A549 (cell line): ENCODE data around the gene HS6ST2. TPM values are rescaled to one million over a fixed set of nuclear protein-coding genes. Genes with fewer than 3 reads are reported as not detected.

Experiments
- ATAC-seq, 2 experiments: fragments of 200-7000 bp in 1 of 2; fragments of >200 bp in 1 of 2; cut with Nextera tagmentation in 1 of 2; cut with Tn5 transposase in 1 of 2; 3 replicates each; pipeline versions ENCODE4 v1.8.0 to v1.9.1; 2018 to 2020; ENCODE audit warnings: mild to moderate bottlenecking in 1 of 2, moderate library complexity in 1 of 2
- CTCF ChIA-PET: fragments of 300-600 bp; sonication (Branson Sonifier 250); formaldehyde crosslinking; extraction: SDS; loops from one replicate; lab custom pipeline; 2021; ENCODE audit warnings: antibody characterized with exemption, inconsistent platforms; lab: Yijun Ruan, JAX
- POLR2A ChIA-PET: fragments of 350-600 bp; formaldehyde crosslinking; extraction: SDS; loops from one replicate; lab custom pipeline; 2021; ENCODE audit warnings: antibody characterized with exemption, inconsistent platforms; lab: Yijun Ruan, JAX
- DNase-seq, 2 experiments: peaks; one replicate each; pipeline versions ENCODE4 v3.0.0 to v3.0.0-alpha.2; 2011 to 2016; ENCODE audit warnings: low read depth in 1 of 2, low spot score in 1 of 2
- FAIRE-seq: peaks from 2 replicates; lab custom pipeline; 2011; peaks lifted over from hg19 to GRCh38; lab: Jason Lieb, UNC
- H3K27ac ChIP-seq, 2 experiments: fragments of >200 bp; sonication (Bioruptor Twin); formaldehyde crosslinking; 3 replicates each; pipeline ENCODE4 v1.5.1; 2016 to 2017
- H3K4me1 ChIP-seq: fragments of >200 bp; sonication (Bioruptor Twin); formaldehyde crosslinking; 3 replicates; pipeline ENCODE4 v1.6.1; 2016
- H3K4me2 ChIP-seq: fragments of >200 bp; sonication (Bioruptor Twin); formaldehyde crosslinking; 3 replicates; pipeline ENCODE4 v1.6.1; 2016
- H3K4me3 ChIP-seq: fragments of >200 bp; sonication (Bioruptor Twin); formaldehyde crosslinking; 3 replicates; pipeline ENCODE4 v1.5.1; 2016
- H3K9me3 ChIP-seq: fragments of >200 bp; sonication (Bioruptor Twin); formaldehyde crosslinking; 3 replicates; pipeline ENCODE4 v1.6.1; 2016
- ATOH8 ChIP-seq: fragments of 250-450 bp; sonication (Bioruptor Pico); IDR thresholded peaks from 2 replicates; pipeline ENCODE4 v1.5.0; 2020; ENCODE audit warnings: low read depth, mild to moderate bottlenecking, moderate library complexity
- BCL3 ChIP-seq: fragments of >200 bp; sonication (Bioruptor Twin); formaldehyde crosslinking; IDR thresholded peaks from 3 replicates; pipeline ENCODE4 v1.6.1; 2016
- CHD2 ChIP-seq: fragments of 150-350 bp; IDR thresholded peaks from 2 replicates; pipeline ENCODE4 v1.6.1; 2014; ENCODE audit warnings: low read length; ENCODE audit not compliant: partially characterized antibody
- CTCF ChIP-seq: fragments of >200 bp; sonication (Bioruptor Twin); formaldehyde crosslinking; IDR thresholded peaks from 3 replicates; pipeline ENCODE4 v1.5.1; 2016
- E2F6 ChIP-seq: IDR thresholded peaks from 2 replicates; pipeline ENCODE4 v1.6.1; 2012; ENCODE audit warnings: low read depth, borderline replicate concordance
- EHF ChIP-seq: fragments of 250-450 bp; sonication (Bioruptor Pico); IDR thresholded peaks from 2 replicates; pipeline ENCODE4 v1.5.0; 2020; ENCODE audit warnings: mild to moderate bottlenecking
- ELK1 ChIP-seq: fragments of 150-350 bp; IDR thresholded peaks from 2 replicates; pipeline ENCODE4 v1.6.1; 2014; ENCODE audit warnings: low read depth, mild to moderate bottlenecking, low read length
- EP300 ChIP-seq, 2 experiments: fragments of >200 bp; sonication (Bioruptor Twin); formaldehyde crosslinking; IDR thresholded peaks; 2 replicates in 1 of 2; 3 replicates in 1 of 2; pipeline ENCODE4 v1.6.1; 2016 to 2017
- ESRRA ChIP-seq: fragments of 150-350 bp; IDR thresholded peaks from 2 replicates; pipeline ENCODE4 v1.6.1; 2014; ENCODE audit warnings: mild to moderate bottlenecking, low read length, borderline replicate concordance
- FOSB ChIP-seq: fragments of 250-450 bp; sonication (Bioruptor Pico); IDR thresholded peaks from 2 replicates; pipeline ENCODE4 v1.5.0; 2020; ENCODE audit warnings: mild to moderate bottlenecking, moderate library complexity
- FOSL2 ChIP-seq, 2 experiments: fragments of 450-650 bp in 1 of 2; fragments of >200 bp in 1 of 2; sonication (Bioruptor Twin) in 1 of 2; formaldehyde crosslinking; IDR thresholded peaks; 2 replicates each; pipeline versions ENCODE4 v1.5.0 to v1.6.1; 2016 to 2020; ENCODE audit warnings: mild to moderate bottlenecking in 1 of 2, moderate library complexity in 1 of 2
- GATA3 ChIP-seq: IDR thresholded peaks from 2 replicates; pipeline ENCODE4 v1.6.1; 2012; ENCODE audit warnings: borderline replicate concordance
- HEYL ChIP-seq: fragments of 250-450 bp; sonication (Bioruptor Pico); IDR thresholded peaks from 2 replicates; pipeline ENCODE4 v1.8.0; 2021; ENCODE audit warnings: mild to moderate bottlenecking, moderate library complexity
- HMGXB4 ChIP-seq: fragments of 250-450 bp; sonication (Bioruptor Pico); IDR thresholded peaks from 2 replicates; pipeline ENCODE4 v1.5.0; 2021; ENCODE audit warnings: mild to moderate bottlenecking, moderate library complexity, borderline replicate concordance
- HOXA7 ChIP-seq: fragments of 250-450 bp; sonication (Bioruptor Pico); IDR thresholded peaks from 2 replicates; pipeline ENCODE4 v1.5.0; 2020; ENCODE audit warnings: mild to moderate bottlenecking, moderate library complexity
- HOXB13 ChIP-seq: fragments of 250-450 bp; sonication (Bioruptor Pico); IDR thresholded peaks from 2 replicates; pipeline ENCODE4 v1.5.0; 2020; ENCODE audit warnings: low read depth, mild to moderate bottlenecking, moderate library complexity
- HOXB5 ChIP-seq: fragments of 250-450 bp; sonication (Bioruptor Pico); IDR thresholded peaks from 2 replicates; pipeline ENCODE4 v1.5.0; 2020; ENCODE audit warnings: mild to moderate bottlenecking, moderate library complexity
- KDM5A ChIP-seq: fragments of 200-600 bp; sonication (generic); IDR thresholded peaks from 2 replicates; pipeline ENCODE4 v1.6.1; 2016; ENCODE audit warnings: antibody characterized with exemption, mild to moderate bottlenecking
- MAFK ChIP-seq: fragments of 450-650 bp; IDR thresholded peaks from 2 replicates; pipeline ENCODE4 v1.6.1; 2014; ENCODE audit not compliant: partially characterized antibody
- MAX ChIP-seq: IDR thresholded peaks from 2 replicates; pipeline ENCODE4 v1.6.1; 2012
- MYC ChIP-seq: IDR thresholded peaks from 2 replicates; pipeline ENCODE4 v1.6.1; 2012; ENCODE audit warnings: mild to moderate bottlenecking, inconsistent platforms, low read length, improper control_type of control experiment, borderline replicate concordance
- NFE2L2 ChIP-seq: fragments of 150-350 bp; conservative IDR thresholded peaks from 2 replicates; pipeline ENCODE4 v1.6.1; 2014; ENCODE audit warnings: low read length
- NPAS2 ChIP-seq: fragments of 250-450 bp; sonication (Bioruptor Pico); IDR thresholded peaks from 2 replicates; pipeline ENCODE4 v1.8.0; 2022; ENCODE audit warnings: mild to moderate bottlenecking, moderate library complexity, borderline replicate concordance
- POLR2A ChIP-seq: IDR thresholded peaks from 2 replicates; pipeline ENCODE4 v1.6.1; 2012; ENCODE audit warnings: mild to moderate bottlenecking, low read length
- POLR2AphosphoS2 ChIP-seq: conservative IDR thresholded peaks from 2 replicates; pipeline ENCODE4 v1.6.1; 2012; ENCODE audit warnings: low read length, improper control_type of control experiment, inconsistent platforms
- RAD21 ChIP-seq, 2 experiments: fragments of >200 bp in 1 of 2; sonication (Bioruptor Twin) in 1 of 2; formaldehyde crosslinking in 1 of 2; IDR thresholded peaks in 1 of 2; conservative IDR thresholded peaks in 1 of 2; 2 replicates in 1 of 2; 3 replicates in 1 of 2; pipeline ENCODE4 v1.6.1; 2012 to 2018; ENCODE audit warnings: inconsistent platforms in 1 of 2
- RARB ChIP-seq: fragments of 250-450 bp; sonication (Bioruptor Pico); IDR thresholded peaks from 2 replicates; pipeline ENCODE4 v1.8.0; 2021; ENCODE audit warnings: mild to moderate bottlenecking, moderate library complexity
- SMC3 ChIP-seq: fragments of >200 bp; sonication (Bioruptor Twin); formaldehyde crosslinking; IDR thresholded peaks from 3 replicates; pipeline ENCODE4 v1.6.1; 2018; ENCODE audit warnings: inconsistent platforms
- TP53 ChIP-seq: fragments of 250-450 bp; sonication (Bioruptor Pico); IDR thresholded peaks from 2 replicates; pipeline ENCODE4 v1.5.0; 2021; ENCODE audit warnings: mild to moderate bottlenecking, moderate library complexity
- ZC3H11A ChIP-seq: fragments of 450-650 bp; IDR thresholded peaks from 2 replicates; pipeline ENCODE4 v1.6.1; 2014; ENCODE audit warnings: antibody characterized with exemption, mild to moderate bottlenecking
- ZFP36 ChIP-seq: fragments of 450-650 bp; IDR thresholded peaks from 2 replicates; pipeline ENCODE4 v1.6.1; 2014; ENCODE audit warnings: borderline replicate concordance; ENCODE audit not compliant: partially characterized antibody
- WGBS: methylation state at CpG from one replicate; pipeline ENCODE4 v1.1.6; 2017; ENCODE audit errors: missing lambda C conversion rate; 5-methylcytosine and 5-hydroxymethylcytosine counted together
- polyA plus RNA-seq, 4 experiments: library from polyadenylated mRNA; depleted of rRNA in 3 of 4; stranded (reverse); fragments of >200 nt; fragmentation: RNase III in 1 of 4; extraction: RNeasy Plus Mini Kit Qiagen cat#74134 plus additional on column Dnase treatment in 1 of 4; gene quantifications; 2 replicates in 3 of 4; 3 replicates in 1 of 4; pipeline ENCODE4 v1.2.3, GENCODE V29; 2011 to 2017

Gene HS6ST2
- polyA plus RNA-seq, 2 of the 4 experiments (the other 2 are of a cell fraction), result 0.01 to 0.04 TPM

GRCh38 chrX:132603700-132604286 is 354.6 kb downstream of the HS6ST2 start:
- POLR2A ChIA-PET, result no interaction called here

GRCh38 chrX:132602701-132603100 is 355.7 kb downstream of the HS6ST2 start:
- DNase-seq, result no peak
- POLR2A ChIA-PET, result no interaction called here
- TF ChIP-seq ELK1, result no peak
- TF ChIP-seq ESRRA, result no peak
- no peak for TF ChIP-seq CHD2
- no peak for TF ChIP-seq POLR2AphosphoS2
- no peak for TF ChIP-seq ATOH8
- TF ChIP-seq ZC3H11A, result no peak
- no peak for TF ChIP-seq TP53 (CRISPR knock-in tag)
- TF ChIP-seq HMGXB4 (CRISPR knock-in tag), result no peak
- TF ChIP-seq MAX, result no peak
- no peak for TF ChIP-seq FOSB
- no peak for TF ChIP-seq MAFK
- TF ChIP-seq HEYL (CRISPR knock-in tag), result no peak
- no peak for TF ChIP-seq EHF (CRISPR knock-in tag)
- no peak for TF ChIP-seq NFE2L2
- no peak for TF ChIP-seq EP300 (IDR thresholded peaks at IDR 0.05)
- TF ChIP-seq KDM5A, result no peak
- TF ChIP-seq, all 56 proteins: peak for 0
- Histone ChIP-seq H3K9me3 (no peaks in the 10 kb centered on the region), H3K27ac (no peak overlapping the region), H3K4me3 (no peak overlapping the region), H3K4me1 (no peaks in the 10 kb centered on the region), H3K4me2 (no peak overlapping the region)
- CTCF ChIA-PET, result interaction anchor here (0.6 to 3.0 kb wide), 2 partner anchors 12 to 304 kb away, joined by 3 to 15 read pairs; no protein-coding TSS in a partner anchor
- 10% methylated on average over 4 of the region's 4 CpGs for WGBS
- FAIRE-seq, result no peak
- ATAC-seq, result no peak

More at GRCh38 chrX:132603700-132604286, 354.6 kb downstream of the HS6ST2 start:
- DNase-seq (no peak), ATAC-seq (no peak), FAIRE-seq (no peak)
- Histone ChIP-seq H3K4me1 (no peaks in the 10 kb centered on the region), H3K9me3 (no peaks in the 10 kb centered on the region), H3K4me2 (no peak overlapping the region), H3K4me3 (no peak overlapping the region), H3K27ac (no peak overlapping the region)
- CTCF ChIA-PET, result interaction anchor here (3.0 kb wide), 1 partner anchor 11 kb away, joined by 15 read pairs; no protein-coding TSS in a partner anchor
- TF ChIP-seq RAD21 (conservative IDR thresholded peaks at IDR 0.05 in 1 of 2, IDR thresholded peaks at IDR 0.05 in 1 of 2) (no peak), MYC (no peak), ZFP36 (no peak), HOXB5 (no peak), SMC3 (no peak), HOXA7 (CRISPR knock-in tag) (no peak), FOSL2 (IDR thresholded peaks at IDR 0.05) (no peak), FOSL2 (CRISPR knock-in tag; IDR thresholded peaks at IDR 0.05) (no peak), HOXB13 (CRISPR knock-in tag) (no peak), POLR2AphosphoS2 (no peak), E2F6 (no peak), NPAS2 (CRISPR knock-in tag) (no peak), POLR2A (no peak), BCL3 (no peak), CTCF (no peak), RARB (CRISPR knock-in tag) (no peak), GATA3 (no peak), NFE2L2 (no peak)
- WGBS, result 50% methylated on average over 6 of the region's 6 CpGs
